PFSK-1 (cell line): ENCODE measurements around the gene KRT81.

Experiments
- POLR2AphosphoS5 ChIP-seq: IDR thresholded peaks from 2 replicates; pipeline ENCODE4 v1.6.1; 2012; ENCODE audit warnings: low read depth, mild to moderate bottlenecking, control low read depth, low read length, moderate library complexity
- TF ChIP-seq, protein P1 (sequence below), 2 experiments: IDR thresholded peaks; 2 replicates each; pipeline versions ENCODE4 v1.6.1 to v1.8.0; 2011 to 2012; ENCODE audit warnings: low read depth in 2 of 2, low read length in 2 of 2, control low read depth in 1 of 2, inconsistent platforms in 1 of 2, mild to moderate bottlenecking in 1 of 2, moderate library complexity in 1 of 2; ENCODE audit not compliant: insufficient read depth in 1 of 2

DNA sequence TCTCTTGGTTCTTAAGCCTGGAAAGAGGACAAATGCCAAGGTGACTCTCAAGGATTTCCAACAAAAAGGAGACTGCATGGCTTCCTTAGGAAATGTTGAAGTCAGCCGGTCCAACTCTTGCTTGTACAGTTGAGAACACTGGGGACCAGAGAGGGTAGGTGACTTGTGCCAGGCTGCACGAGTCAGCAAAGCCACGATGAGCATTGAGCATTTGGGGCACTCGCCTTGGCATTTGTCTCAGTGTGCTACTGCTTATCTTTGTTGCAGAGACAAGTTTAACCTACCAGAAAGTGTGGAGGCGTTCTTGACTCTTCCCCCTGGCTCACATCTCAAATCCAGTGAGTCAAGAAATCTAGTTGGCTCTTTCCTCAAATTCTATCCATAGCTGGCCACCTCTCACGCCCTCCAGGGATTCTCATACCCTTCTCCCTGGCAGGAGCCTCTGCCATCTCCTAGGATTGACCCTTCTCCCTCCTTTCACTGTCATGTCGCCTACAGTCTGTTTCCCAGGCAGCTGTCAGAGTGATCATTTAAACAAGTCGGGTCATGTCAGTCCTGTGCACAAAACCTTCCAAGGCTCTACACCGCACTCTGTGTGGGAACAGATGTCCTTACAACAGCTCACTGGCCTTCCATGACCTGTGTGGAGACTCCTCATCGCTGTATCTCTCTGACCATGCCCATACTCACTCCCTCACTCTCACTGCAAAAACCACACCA lies 47.1 kb upstream of the KRT81 start:
- no peak for TF ChIP-seq POLR2AphosphoS5
- TF ChIP-seq, protein P1, sequence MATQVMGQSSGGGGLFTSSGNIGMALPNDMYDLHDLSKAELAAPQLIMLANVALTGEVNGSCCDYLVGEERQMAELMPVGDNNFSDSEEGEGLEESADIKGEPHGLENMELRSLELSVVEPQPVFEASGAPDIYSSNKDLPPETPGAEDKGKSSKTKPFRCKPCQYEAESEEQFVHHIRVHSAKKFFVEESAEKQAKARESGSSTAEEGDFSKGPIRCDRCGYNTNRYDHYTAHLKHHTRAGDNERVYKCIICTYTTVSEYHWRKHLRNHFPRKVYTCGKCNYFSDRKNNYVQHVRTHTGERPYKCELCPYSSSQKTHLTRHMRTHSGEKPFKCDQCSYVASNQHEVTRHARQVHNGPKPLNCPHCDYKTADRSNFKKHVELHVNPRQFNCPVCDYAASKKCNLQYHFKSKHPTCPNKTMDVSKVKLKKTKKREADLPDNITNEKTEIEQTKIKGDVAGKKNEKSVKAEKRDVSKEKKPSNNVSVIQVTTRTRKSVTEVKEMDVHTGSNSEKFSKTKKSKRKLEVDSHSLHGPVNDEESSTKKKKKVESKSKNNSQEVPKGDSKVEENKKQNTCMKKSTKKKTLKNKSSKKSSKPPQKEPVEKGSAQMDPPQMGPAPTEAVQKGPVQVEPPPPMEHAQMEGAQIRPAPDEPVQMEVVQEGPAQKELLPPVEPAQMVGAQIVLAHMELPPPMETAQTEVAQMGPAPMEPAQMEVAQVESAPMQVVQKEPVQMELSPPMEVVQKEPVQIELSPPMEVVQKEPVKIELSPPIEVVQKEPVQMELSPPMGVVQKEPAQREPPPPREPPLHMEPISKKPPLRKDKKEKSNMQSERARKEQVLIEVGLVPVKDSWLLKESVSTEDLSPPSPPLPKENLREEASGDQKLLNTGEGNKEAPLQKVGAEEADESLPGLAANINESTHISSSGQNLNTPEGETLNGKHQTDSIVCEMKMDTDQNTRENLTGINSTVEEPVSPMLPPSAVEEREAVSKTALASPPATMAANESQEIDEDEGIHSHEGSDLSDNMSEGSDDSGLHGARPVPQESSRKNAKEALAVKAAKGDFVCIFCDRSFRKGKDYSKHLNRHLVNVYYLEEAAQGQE (IDR thresholded peaks at IDR 0.05; ENCODE audit: insufficient read depth in 1 of 2, low read depth in 2 of 2, low read length in 2 of 2), result no peak
